ENCODE results near the gene PRR15L. TPM values are rescaled to one million over a fixed set of nuclear protein-coding genes. Genes with fewer than 3 reads are reported as not detected.

The PRR15L gene
- total and polyA plus RNA-seq, 2 of the 4 experiments (the other 2 are of a cell fraction), result not detected

DNA sequence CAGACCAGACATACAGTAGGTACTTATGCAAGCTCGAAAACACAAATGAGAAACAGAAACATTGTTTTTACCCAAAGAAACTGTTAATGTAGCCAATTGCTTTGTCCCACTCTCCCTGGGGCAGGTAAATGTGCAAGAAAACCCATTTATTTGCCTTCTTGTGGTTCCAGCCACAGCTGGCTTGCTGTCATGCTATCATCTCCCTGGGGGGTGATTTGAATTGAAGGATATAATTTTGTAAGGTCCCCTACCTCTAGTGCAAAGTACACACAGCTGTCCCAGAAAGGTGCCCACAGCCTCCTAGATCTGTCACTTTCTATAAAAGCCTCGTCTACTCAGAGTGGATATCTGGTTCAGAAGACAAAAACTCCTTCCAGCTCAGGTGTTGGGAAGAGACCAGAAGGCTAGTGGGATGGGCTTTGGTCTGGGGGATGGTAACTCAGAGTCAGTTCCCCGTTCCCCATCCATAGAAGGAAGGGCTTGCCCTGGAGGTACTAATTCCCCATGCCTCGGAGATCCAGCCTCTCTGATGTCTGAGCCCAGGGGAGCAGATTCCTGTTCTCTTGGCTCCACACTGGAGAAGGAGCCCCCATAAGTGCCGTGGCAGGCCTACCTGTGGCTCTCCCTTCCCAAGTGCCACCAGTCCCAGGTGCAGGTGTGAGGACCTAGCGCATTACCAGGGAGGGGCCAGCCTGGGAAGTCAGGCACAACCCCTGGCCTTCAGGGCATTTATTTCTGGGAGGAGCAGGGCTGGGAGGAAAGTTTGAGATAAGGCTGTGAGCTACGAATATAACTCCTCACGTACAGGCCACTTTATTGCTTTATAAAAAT lies 2.4 kb upstream of the PRR15L start:
- no peak overlapping the region for H3K56ac ChIP-seq (ENCODE audit: extremely low read depth, insufficient read depth, low read length)
- peaks cover 5% of the 10 kb centered on the region; the same call in 1 of the 2 replicates for H3K4me1 ChIP-seq (ENCODE audit: control insufficient read depth, insufficient read depth, low read length)
- no peaks in the 10 kb centered on the region; the same call in 1 of the 2 replicates for H3K9me3 ChIP-seq (ENCODE audit: control insufficient read depth, insufficient read depth, low read length)
- no peak overlapping the region for H3K4me3 ChIP-seq (ENCODE audit: insufficient read depth, low read depth, low read length)
- peaks cover 8% of the 10 kb centered on the region for H3K27me3 ChIP-seq (ENCODE audit: control insufficient read depth, insufficient read depth, low read length)
- 83% methylated on average over 2 of the region's 8 CpGs; no CpG with 5 or more reads in 1 of the 2 experiments for WGBS, 2 experiments (ENCODE audit: extremely low coverage in 2 of 2, insufficient read length in 1 of 2)
- dilution Hi-C loops (cut with HindIII; ENCODE audit: low sequenced_read_pairs, unreplicated experiment) (no loop called here), intact Hi-C loops (cut with micrococcal nuclease) (no loop called here), in situ Hi-C loops (cut with MboI; ENCODE audit: low sequenced_read_pairs) (no loop called here)
- ATAC-seq (ENCODE audit: low read depth), result no peak
- H2AFZ ChIP-seq (replicated peaks; ENCODE audit: low read length, poor library complexity), result peak overlapping the region; percentile 15
- no peak overlapping the region for H2BK5ac ChIP-seq (ENCODE audit: low read depth, low read length, poor library complexity, severe bottlenecking)
- no peaks in the 10 kb centered on the region for H3K79me1 ChIP-seq (ENCODE audit: low read depth in 1 of 2, low read length in 2 of 2)
- no peak overlapping the region for H4K8ac ChIP-seq (ENCODE audit: low read depth in 2 of 2, low read length in 2 of 2)
- CTCF ChIA-PET, result no interaction called here
- H3K18ac ChIP-seq (ENCODE audit: low read depth, low read length), result no peak overlapping the region
- no peak overlapping the region for H4K5ac ChIP-seq (ENCODE audit: low read depth, low read length)
- H2BK20ac ChIP-seq (ENCODE audit: low read depth, low read length), result no peak overlapping the region
- H3K14ac ChIP-seq (replicated peaks; ENCODE audit: low read depth, low read length), result no peak overlapping the region
- H3K9ac ChIP-seq (ENCODE audit: low read depth, low read length), result no peak overlapping the region
- H3K4me2 ChIP-seq (ENCODE audit: low read depth, low read length), result no peak overlapping the region
- H4K20me1 ChIP-seq (ENCODE audit: insufficient read depth, low read length), result no peaks in the 10 kb centered on the region
- no peaks in the 10 kb centered on the region for H3K9me1 ChIP-seq (ENCODE audit: insufficient read depth, low read length)
- POLR2A ChIA-PET (ENCODE audit: unreplicated experiment), result no interaction called here
- BruUV-seq (replicated peaks), result no TSS peak
- TF ChIP-seq CEBPB (IDR thresholded peaks at IDR 0.05; ENCODE audit: low read depth, low read length), result no peak
- no peak for TF ChIP-seq FOS (IDR thresholded peaks at IDR 0.05; ENCODE audit: low read depth, low read length)
- no peak for TF ChIP-seq MAFK (IDR thresholded peaks at IDR 0.05; ENCODE audit: low read depth, low read length)
- no peak for TF ChIP-seq NFE2L2 (IDR thresholded peaks at IDR 0.05; ENCODE audit: low read depth, low read length)
- TF ChIP-seq POLR2A (IDR thresholded peaks at IDR 0.05; ENCODE audit: low read depth, low read length), result no peak
- no peak for TF ChIP-seq SMC3 (IDR thresholded peaks at IDR 0.05; ENCODE audit: low read depth, low read length)
- no peak for TF ChIP-seq BHLHE40 (IDR thresholded peaks at IDR 0.05; ENCODE audit: low read depth, low read length)
- no peak for TF ChIP-seq MAZ (IDR thresholded peaks at IDR 0.05; ENCODE audit: borderline replicate concordance, low read depth, low read length)
- no peak for TF ChIP-seq RCOR1 (IDR thresholded peaks at IDR 0.05; ENCODE audit: insufficient replicate concordance, low read length)
- TF ChIP-seq RAD21 (IDR thresholded peaks at IDR 0.05; ENCODE audit: low read length), result no peak
- TF ChIP-seq, protein P1, sequence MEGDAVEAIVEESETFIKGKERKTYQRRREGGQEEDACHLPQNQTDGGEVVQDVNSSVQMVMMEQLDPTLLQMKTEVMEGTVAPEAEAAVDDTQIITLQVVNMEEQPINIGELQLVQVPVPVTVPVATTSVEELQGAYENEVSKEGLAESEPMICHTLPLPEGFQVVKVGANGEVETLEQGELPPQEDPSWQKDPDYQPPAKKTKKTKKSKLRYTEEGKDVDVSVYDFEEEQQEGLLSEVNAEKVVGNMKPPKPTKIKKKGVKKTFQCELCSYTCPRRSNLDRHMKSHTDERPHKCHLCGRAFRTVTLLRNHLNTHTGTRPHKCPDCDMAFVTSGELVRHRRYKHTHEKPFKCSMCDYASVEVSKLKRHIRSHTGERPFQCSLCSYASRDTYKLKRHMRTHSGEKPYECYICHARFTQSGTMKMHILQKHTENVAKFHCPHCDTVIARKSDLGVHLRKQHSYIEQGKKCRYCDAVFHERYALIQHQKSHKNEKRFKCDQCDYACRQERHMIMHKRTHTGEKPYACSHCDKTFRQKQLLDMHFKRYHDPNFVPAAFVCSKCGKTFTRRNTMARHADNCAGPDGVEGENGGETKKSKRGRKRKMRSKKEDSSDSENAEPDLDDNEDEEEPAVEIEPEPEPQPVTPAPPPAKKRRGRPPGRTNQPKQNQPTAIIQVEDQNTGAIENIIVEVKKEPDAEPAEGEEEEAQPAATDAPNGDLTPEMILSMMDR (conservative IDR thresholded peaks at IDR 0.05; ENCODE audit: low read depth, low read length), result no peak
- H2BK120ac ChIP-seq (ENCODE audit: low read depth, low read length), result no peak overlapping the region
- H4K91ac ChIP-seq (ENCODE audit: insufficient read depth, low read depth, low read length), result no peak overlapping the region
- H3K4ac ChIP-seq (ENCODE audit: low read depth, low read length), result no peak overlapping the region
- no peak for DNase-seq
- no peak overlapping the region for H2AK9ac ChIP-seq (replicated peaks; ENCODE audit: low read depth, low read length, poor library complexity)
- H2AK5ac ChIP-seq (ENCODE audit: low read depth, low read length), result no peak overlapping the region
- H2BK15ac ChIP-seq (ENCODE audit: low read depth, low read length), result no peak overlapping the region
- H3K23ac ChIP-seq (ENCODE audit: low read depth, low read length), result no peak overlapping the region
- H3K27ac ChIP-seq (ENCODE audit: insufficient read depth, low read length), result no peak overlapping the region
- H3K36me3 ChIP-seq (ENCODE audit: control insufficient read depth, insufficient read depth, low read length), result no peaks in the 10 kb centered on the region
